ENCODE results near the gene PRRT1B.

- TF ChIP-seq CTCF (IDR thresholded peaks at IDR 0.05) (no peak), EZH2 (IDR thresholded peaks at IDR 0.05; ENCODE audit: borderline replicate concordance, insufficient read depth, low read depth, low read length, poor library complexity, severe bottlenecking) (no peak)
Measured at GRCh38 chr9:131596430-131596743, 51.1 kb downstream of the PRRT1B start.
